Measurements from ENCODE around the gene CCDC51.

CCDC51 gene

DNA sequence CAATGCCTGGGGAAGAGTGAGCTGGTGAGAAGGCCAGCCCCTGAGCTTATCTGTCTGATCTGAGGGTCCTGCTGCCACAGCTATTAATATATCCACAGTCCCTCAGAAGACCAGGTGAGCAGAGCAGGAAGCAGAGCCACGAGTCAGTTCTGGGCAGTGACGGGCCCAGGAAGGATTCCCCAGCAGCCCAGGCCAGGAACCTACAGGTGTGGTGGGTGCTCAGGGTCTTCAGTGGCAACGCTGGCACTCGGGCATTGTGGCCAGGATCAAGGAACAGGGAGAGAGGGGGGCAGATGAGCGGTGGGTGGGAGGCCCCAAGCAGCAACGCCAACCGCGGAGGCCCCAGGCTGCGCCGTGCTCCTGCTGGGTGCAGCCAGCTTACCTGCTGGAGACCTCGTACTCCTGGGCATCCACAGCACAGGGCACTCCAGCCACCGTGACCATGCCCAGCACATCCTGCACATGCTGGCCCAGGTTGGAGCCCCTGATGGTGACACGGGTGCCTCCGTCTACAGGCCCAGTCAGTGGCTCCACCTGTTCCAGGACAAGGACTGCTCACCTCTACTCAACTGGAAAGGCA is 22.3 kb downstream of the CCDC51 start:
- H3K4me1 ChIP-seq (ENCODE audit: control insufficient read depth, insufficient read depth, low read length), result no peaks in the 10 kb centered on the region
- no peaks in the 10 kb centered on the region for H3K27me3 ChIP-seq (ENCODE audit: control insufficient read depth, insufficient read depth, low read length)
- no peak overlapping the region for H3K9ac ChIP-seq (ENCODE audit: low read length)
- peaks cover 98% of the 10 kb centered on the region for H3K36me3 ChIP-seq (ENCODE audit: control insufficient read depth, insufficient read depth, low read length)
- no peak overlapping the region for H3K4me3 ChIP-seq (ENCODE audit: low read depth, low read length)
- H3K27ac ChIP-seq (ENCODE audit: low read depth, low read length), result no peak overlapping the region
- H3K9me3 ChIP-seq (ENCODE audit: control insufficient read depth, insufficient read depth, low read depth, low read length), result no peaks in the 10 kb centered on the region

DNA sequence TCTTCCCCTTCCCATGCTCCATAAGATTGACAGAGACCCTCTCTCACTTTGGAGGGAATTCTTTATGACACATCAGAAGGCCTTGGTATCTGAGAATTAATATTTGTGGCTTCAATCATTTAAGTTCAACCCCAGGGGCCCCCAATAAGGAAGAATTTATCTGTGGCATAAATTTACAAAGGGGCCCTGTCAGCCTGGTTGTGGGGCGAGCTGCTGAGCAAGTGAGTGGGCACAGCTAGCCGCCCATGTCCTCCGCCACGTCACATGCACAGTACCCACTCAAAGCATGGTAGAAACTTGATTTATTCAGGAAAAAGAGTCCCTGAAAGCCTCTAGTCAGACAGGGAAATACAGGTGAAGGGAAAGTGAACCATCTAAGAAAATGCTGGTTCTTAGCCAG is 23.4 kb downstream of the CCDC51 start:
- Histone ChIP-seq H3K27me3 (ENCODE audit: control insufficient read depth, insufficient read depth, low read length) (no peaks in the 10 kb centered on the region), H3K9me3 (ENCODE audit: control insufficient read depth, insufficient read depth, low read depth, low read length) (no peaks in the 10 kb centered on the region), H3K9ac (ENCODE audit: low read length) (no peak overlapping the region), H3K4me1 (ENCODE audit: control insufficient read depth, insufficient read depth, low read length) (no peaks in the 10 kb centered on the region), H3K36me3 (ENCODE audit: control insufficient read depth, insufficient read depth, low read length) (peaks cover 100% of the 10 kb centered on the region), H3K27ac (ENCODE audit: low read depth, low read length) (no peak overlapping the region), H3K4me3 (ENCODE audit: low read depth, low read length) (no peak overlapping the region)

DNA sequence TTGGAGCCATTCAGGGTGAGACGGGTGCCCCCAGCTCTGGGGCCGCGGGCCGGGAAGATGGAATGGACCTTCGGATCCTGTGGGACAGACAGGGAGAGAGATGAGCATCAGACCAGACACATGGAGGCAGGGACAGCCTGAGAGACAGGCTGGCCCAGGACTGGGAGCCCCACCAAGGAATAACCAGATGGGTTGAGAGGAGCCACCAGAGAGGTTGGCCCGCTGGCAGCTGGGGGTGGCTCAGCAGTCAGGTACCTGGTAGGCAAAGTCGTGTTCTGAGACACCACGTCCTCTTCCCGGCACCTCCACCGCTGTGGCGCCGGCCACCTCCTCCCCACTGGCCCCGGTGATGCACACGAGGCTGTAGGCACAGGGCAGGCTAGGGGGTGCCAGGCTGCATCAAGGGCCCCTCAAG is 23.8 kb downstream of the CCDC51 start:
- no peaks in the 10 kb centered on the region for H3K9me3 ChIP-seq (ENCODE audit: control insufficient read depth, insufficient read depth, low read depth, low read length)
- no peak overlapping the region for H3K4me3 ChIP-seq (ENCODE audit: low read depth, low read length)
- H3K4me1 ChIP-seq (ENCODE audit: control insufficient read depth, insufficient read depth, low read length), result no peaks in the 10 kb centered on the region
- peaks cover 100% of the 10 kb centered on the region for H3K36me3 ChIP-seq (ENCODE audit: control insufficient read depth, insufficient read depth, low read length)
- no peak overlapping the region for H3K27ac ChIP-seq (ENCODE audit: low read depth, low read length)
- H3K27me3 ChIP-seq (ENCODE audit: control insufficient read depth, insufficient read depth, low read length), result no peaks in the 10 kb centered on the region
- H3K9ac ChIP-seq (ENCODE audit: low read length), result no peak overlapping the region

DNA sequence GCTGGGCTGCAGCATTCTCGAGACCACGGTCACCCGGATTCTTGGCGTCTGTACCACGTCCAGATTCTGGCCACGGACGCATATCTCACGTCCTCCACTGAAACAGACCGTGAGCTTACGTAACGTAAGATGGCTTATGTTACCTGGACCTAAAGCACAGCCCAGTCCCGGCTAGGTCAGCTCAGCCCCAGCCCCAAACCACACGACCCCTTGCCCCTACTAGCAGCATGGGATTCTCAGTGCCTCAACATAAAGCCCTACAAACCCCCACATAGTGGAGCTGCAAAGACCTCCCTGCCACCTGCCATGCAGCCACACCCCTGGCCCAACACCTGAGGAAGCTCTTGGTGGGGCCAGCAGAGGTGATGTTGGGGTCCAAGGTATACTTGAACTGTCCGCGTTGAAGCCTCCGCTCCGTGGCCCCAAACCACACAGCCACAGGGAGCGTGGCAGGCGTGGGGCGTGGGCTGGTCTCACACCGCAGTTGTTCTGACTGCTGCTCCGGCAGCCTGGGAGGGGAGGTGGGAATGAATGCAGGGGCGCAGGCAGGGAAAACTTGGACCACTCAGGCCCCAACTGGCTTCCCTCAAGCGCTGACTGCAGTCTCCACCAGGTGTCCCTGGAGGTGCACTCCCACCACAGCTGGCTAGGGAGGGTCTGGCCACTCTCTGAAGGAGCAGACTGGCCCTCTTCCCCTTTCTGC is 24.5 kb downstream of the CCDC51 start:
- Histone ChIP-seq H3K4me3 (ENCODE audit: low read depth, low read length) (no peak overlapping the region), H3K27me3 (ENCODE audit: control insufficient read depth, insufficient read depth, low read length) (no peaks in the 10 kb centered on the region), H3K36me3 (ENCODE audit: control insufficient read depth, insufficient read depth, low read length) (peaks cover 100% of the 10 kb centered on the region), H3K4me1 (ENCODE audit: control insufficient read depth, insufficient read depth, low read length) (no peaks in the 10 kb centered on the region), H3K27ac (ENCODE audit: low read depth, low read length) (no peak overlapping the region), H3K9me3 (ENCODE audit: control insufficient read depth, insufficient read depth, low read depth, low read length) (no peaks in the 10 kb centered on the region), H3K9ac (ENCODE audit: low read length) (no peak overlapping the region)

DNA sequence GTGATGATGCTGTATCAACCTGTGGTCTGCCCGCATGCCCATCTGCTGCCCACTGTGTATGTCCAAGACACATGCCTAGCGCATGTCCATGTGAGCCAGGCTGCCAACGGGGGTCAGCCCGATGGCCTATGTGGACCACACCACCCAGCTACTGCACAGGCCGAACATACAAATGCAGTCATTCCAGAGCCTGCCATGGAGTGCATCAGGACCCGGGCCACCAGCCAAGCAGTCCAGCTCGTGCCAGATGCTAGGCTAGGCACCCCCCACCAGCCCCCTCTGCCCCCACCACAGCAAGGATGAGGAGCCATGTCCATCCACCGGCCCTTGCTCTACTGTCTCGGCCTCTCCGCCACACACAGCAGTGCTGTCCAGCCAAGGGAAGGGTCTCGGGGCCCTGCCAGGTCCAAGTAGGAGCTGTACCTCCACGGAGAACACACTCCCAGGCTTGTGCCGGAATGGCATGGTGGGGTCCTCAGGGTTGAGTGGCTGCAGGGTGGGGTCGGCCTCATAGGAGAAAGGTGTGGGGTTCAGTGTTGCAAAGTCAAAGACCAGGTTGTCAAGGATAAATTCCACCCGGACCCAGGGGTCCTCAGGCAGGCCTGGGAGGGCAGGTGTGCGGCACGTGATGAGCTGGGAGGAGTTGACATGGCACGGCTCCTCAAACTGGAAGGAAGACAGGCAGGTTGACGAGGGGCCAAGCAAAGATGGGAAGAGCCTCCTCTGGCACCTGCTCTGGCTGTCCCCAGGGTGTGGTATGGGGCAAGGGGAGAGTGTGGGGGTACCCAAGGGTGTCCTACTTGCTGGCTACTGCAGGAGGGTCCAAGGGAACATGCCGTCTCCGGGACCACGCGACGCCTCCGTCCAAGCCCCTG is 25.3 kb downstream of the CCDC51 start:
- no peaks in the 10 kb centered on the region for H3K9me3 ChIP-seq (ENCODE audit: control insufficient read depth, insufficient read depth, low read depth, low read length)
- no peak overlapping the region for H3K27ac ChIP-seq (ENCODE audit: low read depth, low read length)
- no peaks in the 10 kb centered on the region for H3K4me1 ChIP-seq (ENCODE audit: control insufficient read depth, insufficient read depth, low read length)
- H3K4me3 ChIP-seq (ENCODE audit: low read depth, low read length), result no peak overlapping the region
- H3K36me3 ChIP-seq (ENCODE audit: control insufficient read depth, insufficient read depth, low read length), result peaks cover 100% of the 10 kb centered on the region
- H3K27me3 ChIP-seq (ENCODE audit: control insufficient read depth, insufficient read depth, low read length), result no peaks in the 10 kb centered on the region
- no peak overlapping the region for H3K9ac ChIP-seq (ENCODE audit: low read length)

DNA sequence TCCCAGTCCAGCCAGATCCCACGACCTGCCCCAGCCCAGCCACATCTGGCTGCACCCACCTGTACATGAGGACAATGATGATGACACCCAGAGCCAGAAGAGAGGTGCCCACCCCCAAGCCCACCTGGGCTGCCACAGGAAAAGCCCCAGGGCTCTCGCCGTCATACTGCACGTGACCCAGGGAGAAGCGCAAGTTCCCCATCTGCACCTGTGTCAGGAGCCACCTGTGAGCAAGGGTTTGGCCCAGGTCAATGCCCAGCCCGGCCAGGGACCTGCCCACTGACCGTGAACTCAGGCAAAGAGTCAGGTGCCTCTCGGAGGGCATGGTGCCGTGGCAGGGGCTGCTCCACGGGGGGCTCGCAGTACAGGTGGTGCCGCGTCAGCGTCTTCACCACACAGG is 26.3 kb downstream of the CCDC51 start:
- no peak overlapping the region for H3K4me3 ChIP-seq (ENCODE audit: low read depth, low read length)
- H3K9me3 ChIP-seq (ENCODE audit: control insufficient read depth, insufficient read depth, low read depth, low read length), result no peaks in the 10 kb centered on the region
- no peak overlapping the region for H3K9ac ChIP-seq (ENCODE audit: low read length)
- H3K36me3 ChIP-seq (ENCODE audit: control insufficient read depth, insufficient read depth, low read length), result peaks cover 100% of the 10 kb centered on the region
- H3K27me3 ChIP-seq (ENCODE audit: control insufficient read depth, insufficient read depth, low read length), result no peaks in the 10 kb centered on the region
- no peaks in the 10 kb centered on the region for H3K4me1 ChIP-seq (ENCODE audit: control insufficient read depth, insufficient read depth, low read length)
- no peak overlapping the region for H3K27ac ChIP-seq (ENCODE audit: low read depth, low read length)

DNA sequence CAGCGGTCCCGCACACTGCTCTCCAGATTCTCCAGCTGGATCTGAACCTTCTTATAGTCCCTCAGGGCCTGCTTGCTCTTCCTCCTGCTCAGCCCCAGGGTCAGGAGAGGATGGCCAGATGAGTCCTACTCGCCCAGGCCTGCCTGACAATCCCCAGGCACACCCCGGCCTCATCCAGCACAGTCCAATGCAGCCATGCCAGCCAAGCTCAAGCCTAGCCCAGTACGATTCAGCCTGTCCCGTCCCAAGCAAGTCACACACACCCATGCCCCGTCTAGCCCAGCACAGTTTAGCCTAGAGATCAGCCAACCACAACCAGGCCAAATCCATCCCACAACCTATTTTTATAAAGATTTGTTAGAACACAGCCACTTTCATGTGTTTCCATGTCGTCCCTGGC is 26.8 kb downstream of the CCDC51 start:
- Histone ChIP-seq H3K4me1 (ENCODE audit: control insufficient read depth, insufficient read depth, low read length) (no peaks in the 10 kb centered on the region), H3K36me3 (ENCODE audit: control insufficient read depth, insufficient read depth, low read length) (peaks cover 100% of the 10 kb centered on the region), H3K9ac (ENCODE audit: low read length) (no peak overlapping the region), H3K27ac (ENCODE audit: low read depth, low read length) (no peak overlapping the region), H3K27me3 (ENCODE audit: control insufficient read depth, insufficient read depth, low read length) (no peaks in the 10 kb centered on the region), H3K4me3 (ENCODE audit: low read depth, low read length) (no peak overlapping the region), H3K9me3 (ENCODE audit: control insufficient read depth, insufficient read depth, low read depth, low read length) (no peaks in the 10 kb centered on the region)

DNA sequence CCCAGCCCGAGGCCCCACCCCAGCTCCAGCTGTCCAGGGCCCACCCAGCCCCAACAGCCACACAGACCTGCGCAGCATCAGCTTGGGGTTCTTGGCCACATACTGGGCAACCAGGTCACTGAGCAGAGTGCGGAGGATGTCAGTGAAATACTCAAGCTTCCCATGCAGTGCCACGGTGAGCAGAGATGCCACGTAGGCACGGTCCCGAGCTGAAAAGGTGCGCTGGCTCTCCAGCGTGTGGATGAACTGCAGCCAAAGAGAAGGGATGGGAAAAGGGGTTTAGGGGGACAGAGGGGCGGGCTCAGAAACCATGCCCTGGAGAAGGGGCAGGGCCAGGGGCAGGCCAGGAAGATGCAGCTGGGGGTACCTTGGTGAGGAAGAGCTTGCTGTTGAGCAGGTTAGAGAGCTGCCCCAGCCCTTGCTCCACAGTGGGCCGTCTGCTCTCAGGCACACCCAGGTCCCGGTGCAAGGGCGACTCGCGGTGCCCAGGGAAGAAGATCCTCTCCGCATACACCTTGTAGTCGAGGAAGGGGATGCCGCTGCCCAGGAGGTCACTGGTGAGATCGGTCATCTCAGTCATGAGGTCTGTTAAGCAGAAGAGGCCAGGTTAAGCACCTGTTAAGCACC is 27.4 kb downstream of the CCDC51 start:
- H3K36me3 ChIP-seq (ENCODE audit: control insufficient read depth, insufficient read depth, low read length), result peaks cover 99% of the 10 kb centered on the region
- H3K27ac ChIP-seq (ENCODE audit: low read depth, low read length), result no peak overlapping the region
- no peaks in the 10 kb centered on the region for H3K9me3 ChIP-seq (ENCODE audit: control insufficient read depth, insufficient read depth, low read depth, low read length)
- H3K9ac ChIP-seq (ENCODE audit: low read length), result no peak overlapping the region
- H3K27me3 ChIP-seq (ENCODE audit: control insufficient read depth, insufficient read depth, low read length), result no peaks in the 10 kb centered on the region
- no peaks in the 10 kb centered on the region for H3K4me1 ChIP-seq (ENCODE audit: control insufficient read depth, insufficient read depth, low read length)
- no peak overlapping the region for H3K4me3 ChIP-seq (ENCODE audit: low read depth, low read length)

DNA sequence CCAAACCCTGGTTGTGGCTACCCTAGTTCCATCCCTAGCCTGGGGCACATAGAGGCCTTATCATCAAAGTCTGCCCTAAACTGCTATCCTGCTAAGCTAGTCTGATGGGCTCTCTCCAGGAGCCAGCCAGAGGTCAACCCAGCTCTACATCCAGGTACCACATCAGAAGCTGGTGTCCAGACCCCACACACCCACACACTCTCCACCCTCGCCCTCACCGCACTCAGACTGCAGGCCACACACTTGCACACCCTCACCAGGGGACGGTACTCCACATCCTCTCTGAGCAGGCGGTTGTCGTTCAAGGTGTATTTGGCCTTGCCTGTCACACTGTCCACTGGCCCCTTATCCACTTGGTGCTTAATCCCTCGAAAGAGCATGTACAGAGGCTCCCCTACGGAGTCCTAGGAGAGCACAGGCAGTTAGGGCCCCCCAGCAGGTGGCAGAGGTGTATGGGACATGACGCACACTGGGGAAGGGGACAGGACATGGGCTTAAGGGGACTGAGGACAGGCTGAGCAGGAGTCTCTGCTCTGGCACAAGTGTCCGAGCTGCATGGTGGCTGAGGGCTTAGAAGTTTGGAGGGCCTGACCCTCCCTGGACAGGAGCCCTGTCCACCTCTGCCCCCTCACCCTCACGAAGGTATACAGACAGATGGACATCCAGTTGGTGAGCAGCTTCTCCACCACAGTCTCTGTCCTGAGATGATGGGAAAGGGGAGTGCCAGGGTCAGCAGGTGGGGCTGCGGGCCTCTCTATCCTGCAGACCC is 28.1 kb downstream of the CCDC51 start:
- no peak overlapping the region for H3K4me3 ChIP-seq (ENCODE audit: low read depth, low read length)
- H3K4me1 ChIP-seq (ENCODE audit: control insufficient read depth, insufficient read depth, low read length), result no peaks in the 10 kb centered on the region
- peaks cover 99% of the 10 kb centered on the region for H3K36me3 ChIP-seq (ENCODE audit: control insufficient read depth, insufficient read depth, low read length)
- no peaks in the 10 kb centered on the region for H3K27me3 ChIP-seq (ENCODE audit: control insufficient read depth, insufficient read depth, low read length)
- H3K9ac ChIP-seq (ENCODE audit: low read length), result no peak overlapping the region
- H3K27ac ChIP-seq (ENCODE audit: low read depth, low read length), result no peak overlapping the region
- H3K9me3 ChIP-seq (ENCODE audit: control insufficient read depth, insufficient read depth, low read depth, low read length), result no peaks in the 10 kb centered on the region

DNA sequence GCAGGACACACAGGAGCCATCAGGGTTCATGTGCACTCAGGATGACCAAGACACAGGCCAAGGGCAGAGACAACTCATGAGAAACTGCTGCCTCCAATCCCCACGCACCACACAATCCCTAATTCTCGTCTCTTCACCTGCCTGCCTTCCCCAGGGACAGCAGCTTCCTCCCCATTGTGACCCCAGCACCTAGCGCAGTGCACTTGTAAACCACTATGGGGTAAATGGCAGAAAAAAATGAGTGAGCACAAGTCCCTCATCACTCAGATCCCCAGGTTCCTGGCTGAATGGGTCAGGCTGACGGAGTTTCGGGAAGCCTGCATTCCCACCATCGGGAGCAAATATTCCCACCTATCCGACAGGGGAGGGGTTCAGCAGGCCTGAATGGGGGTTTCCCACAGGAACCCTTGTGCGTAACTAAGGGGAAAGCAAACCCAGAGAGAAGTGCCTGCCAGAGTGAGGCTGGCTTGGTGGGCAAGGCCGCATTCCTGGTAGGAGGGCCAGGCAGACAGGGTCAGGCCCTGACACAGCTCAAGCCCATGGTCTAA is 28.8 kb downstream of the CCDC51 start:
- Histone ChIP-seq H3K36me3 (ENCODE audit: control insufficient read depth, insufficient read depth, low read length) (peaks cover 99% of the 10 kb centered on the region), H3K9me3 (ENCODE audit: control insufficient read depth, insufficient read depth, low read depth, low read length) (no peaks in the 10 kb centered on the region), H3K27ac (ENCODE audit: low read depth, low read length) (no peak overlapping the region), H3K27me3 (ENCODE audit: control insufficient read depth, insufficient read depth, low read length) (no peaks in the 10 kb centered on the region), H3K4me3 (ENCODE audit: low read depth, low read length) (no peak overlapping the region), H3K4me1 (ENCODE audit: control insufficient read depth, insufficient read depth, low read length) (no peaks in the 10 kb centered on the region), H3K9ac (ENCODE audit: low read length) (no peak overlapping the region)
